H1 (cell line): ENCODE results near the gene URB2.

Experiments used
- BACH1 ChIP-seq: IDR thresholded peaks from 2 replicates; pipeline ENCODE4 v1.6.1; 2012; ENCODE audit warnings: low read length, improper control_type of control experiment
- TAF1 ChIP-seq: IDR thresholded peaks from 2 replicates; pipeline ENCODE4 v1.6.1; 2011; ENCODE audit warnings: mild to moderate bottlenecking, low read depth, low read length
- TF ChIP-seq, protein P1 (sequence below), 3 experiments: IDR thresholded peaks; 1 replicate in 2 of 3; 2 replicates in 1 of 3; pipeline versions ENCODE4 v1.5.1 to v1.6.1; 2011; ENCODE audit warnings: low read length in 3 of 3, mild to moderate bottlenecking in 3 of 3, inconsistent platforms in 2 of 3, low read depth in 1 of 3, moderate library complexity in 1 of 3; ENCODE audit not compliant: insufficient read depth in 1 of 3; ENCODE audit errors: control extremely low read depth in 1 of 3

DNA sequence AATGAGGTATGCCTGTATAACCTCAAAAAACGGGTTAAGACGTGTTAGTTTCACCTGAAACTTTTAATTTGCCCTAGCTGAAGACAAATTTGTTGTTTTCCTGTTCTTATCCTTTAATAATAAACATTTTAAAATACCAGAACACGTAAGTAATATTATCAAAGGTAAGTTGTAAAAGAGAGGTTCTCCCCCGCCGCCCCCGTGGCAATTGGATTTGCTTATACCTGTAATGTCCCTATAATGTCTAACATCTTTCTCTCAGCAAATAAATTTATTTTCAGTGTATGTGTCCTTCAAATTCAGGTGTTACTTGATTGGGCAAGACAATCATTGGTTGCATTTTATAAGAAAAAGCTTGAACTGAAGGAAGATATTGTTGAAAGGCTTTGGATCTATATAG lies 5.9 kb downstream of the URB2 start:
- TF ChIP-seq TAF1, result no peak
- TF ChIP-seq, protein P1, sequence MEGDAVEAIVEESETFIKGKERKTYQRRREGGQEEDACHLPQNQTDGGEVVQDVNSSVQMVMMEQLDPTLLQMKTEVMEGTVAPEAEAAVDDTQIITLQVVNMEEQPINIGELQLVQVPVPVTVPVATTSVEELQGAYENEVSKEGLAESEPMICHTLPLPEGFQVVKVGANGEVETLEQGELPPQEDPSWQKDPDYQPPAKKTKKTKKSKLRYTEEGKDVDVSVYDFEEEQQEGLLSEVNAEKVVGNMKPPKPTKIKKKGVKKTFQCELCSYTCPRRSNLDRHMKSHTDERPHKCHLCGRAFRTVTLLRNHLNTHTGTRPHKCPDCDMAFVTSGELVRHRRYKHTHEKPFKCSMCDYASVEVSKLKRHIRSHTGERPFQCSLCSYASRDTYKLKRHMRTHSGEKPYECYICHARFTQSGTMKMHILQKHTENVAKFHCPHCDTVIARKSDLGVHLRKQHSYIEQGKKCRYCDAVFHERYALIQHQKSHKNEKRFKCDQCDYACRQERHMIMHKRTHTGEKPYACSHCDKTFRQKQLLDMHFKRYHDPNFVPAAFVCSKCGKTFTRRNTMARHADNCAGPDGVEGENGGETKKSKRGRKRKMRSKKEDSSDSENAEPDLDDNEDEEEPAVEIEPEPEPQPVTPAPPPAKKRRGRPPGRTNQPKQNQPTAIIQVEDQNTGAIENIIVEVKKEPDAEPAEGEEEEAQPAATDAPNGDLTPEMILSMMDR (IDR thresholded peaks at IDR 0.05; ENCODE audit: control extremely low read depth in 1 of 3, insufficient read depth in 1 of 3, low read depth in 1 of 3, low read length in 3 of 3), result no peak
- TF ChIP-seq BACH1, result no peak
